K562 (cell line): ENCODE results near the gene FASTK. TPM values are rescaled to one million over a fixed set of nuclear protein-coding genes. Genes with fewer than 3 reads are reported as not detected.

Source experiments
- CAMTA2 ChIP-seq: fragments of 250-450 bp; sonication (Bioruptor Pico); conservative IDR thresholded peaks from 2 replicates; pipeline ENCODE4 v1.5.1; 2022
- DIDO1 ChIP-seq: fragments of 450-650 bp; IDR thresholded peaks from 2 replicates; pipeline ENCODE4 v1.6.1; 2016; ENCODE audit warnings: low read depth, missing biosample characterization, missing genetic modification characterization
- DMBX1 ChIP-seq: fragments of 250-450 bp; sonication (Bioruptor Pico); IDR thresholded peaks from 2 replicates; pipeline ENCODE4 v1.8.0; 2022; ENCODE audit warnings: inconsistent platforms, mild to moderate bottlenecking, moderate library complexity, borderline replicate concordance
- E2F4 ChIP-seq: sonication (generic); formaldehyde crosslinking; IDR thresholded peaks from 2 replicates; pipeline ENCODE4 v1.8.0; 2022; ENCODE audit warnings: mild to moderate bottlenecking, low read depth, missing genetic modification reagents
- E2F6 ChIP-seq, 2 experiments: IDR thresholded peaks; 2 replicates each; pipeline ENCODE4 v1.6.1; 2011; ENCODE audit warnings: borderline replicate concordance in 1 of 2, control low read depth in 1 of 2, low read depth in 1 of 2, low read length in 1 of 2, mild to moderate bottlenecking in 1 of 2, mixed read lengths in 1 of 2, moderate library complexity in 1 of 2; ENCODE audit not compliant: insufficient read depth in 1 of 2, insufficient read length in 1 of 2, poor library complexity in 1 of 2, severe bottlenecking in 1 of 2; ENCODE audit errors: extremely low read depth in 1 of 2
- FOXJ2 ChIP-seq: fragments of 200-800 bp; sonication (Bioruptor generic); IDR thresholded peaks from 2 replicates; pipeline ENCODE4 v1.6.1; 2016; ENCODE audit warnings: missing genetic modification characterization, missing compliant biosample characterization
- HDAC8 ChIP-seq: fragments of 450-650 bp; IDR thresholded peaks from 2 replicates; pipeline ENCODE4 v1.6.1; 2016; ENCODE audit warnings: mild to moderate bottlenecking, missing genetic modification characterization, moderate library complexity, missing compliant biosample characterization
- NRF1 ChIP-seq, 2 experiments: fragments of 450-650 bp; IDR thresholded peaks in 1 of 2; conservative IDR thresholded peaks in 1 of 2; 2 replicates each; pipeline ENCODE4 v1.6.1; 2014; ENCODE audit warnings: mild to moderate bottlenecking in 2 of 2
- SP2 ChIP-seq: IDR thresholded peaks from 2 replicates; pipeline ENCODE4 v1.6.1; 2011; ENCODE audit warnings: mild to moderate bottlenecking, low read depth, low read length, moderate library complexity; ENCODE audit not compliant: poor library complexity, severe bottlenecking; ENCODE audit errors: extremely low read depth
- STAT6 ChIP-seq: sonication (generic); formaldehyde crosslinking; IDR thresholded peaks from 2 replicates; pipeline ENCODE4 v1.8.1; 2023; ENCODE audit warnings: mild to moderate bottlenecking, missing genetic modification reagents
- ZNF224 ChIP-seq: sonication (generic); formaldehyde crosslinking; IDR thresholded peaks from 2 replicates; pipeline ENCODE4 v1.8.0; 2022; ENCODE audit warnings: mild to moderate bottlenecking, missing genetic modification reagents
- ZNF518B ChIP-seq: fragments of 250-450 bp; sonication (Bioruptor Pico); IDR thresholded peaks from 2 replicates; pipeline ENCODE4 v1.5.0; 2021; ENCODE audit warnings: mild to moderate bottlenecking, moderate library complexity
- ZNF717 ChIP-seq: fragments of 250-450 bp; sonication (Bioruptor Pico); IDR thresholded peaks from 2 replicates; pipeline ENCODE4 v1.5.0; 2021
- polyA plus RNA-seq, 8 experiments: library from polyadenylated mRNA; depleted of rRNA in 4 of 8; stranded (reverse) in 5 of 8; unstranded in 3 of 8; fragments of >200 nt; fragmentation: Nextera tagmentation in 2 of 8; fragmentation: Illumina TruSeq in 1 of 8; extraction: Ambion mirVana in 2 of 8; extraction: Trizol in 1 of 8; gene quantifications; 2 replicates each; pipeline versions ENCODE4 v1.2.1 to v1.2.3, GENCODE V29; 2011 to 2014; ENCODE audit warnings: inconsistent platforms in 1 of 8, missing spikeins in 1 of 8
- total RNA-seq, 7 experiments: library from RNA; depleted of rRNA in 6 of 7; stranded (reverse); fragments of >200 nt in 6 of 7; fragmentation: Illumina TruSeq in 2 of 7; extraction: Trizol in 2 of 7; gene quantifications; 2 replicates each; pipeline versions ENCODE4 v1.2.1 to v1.2.3, GENCODE V29; 2011 to 2021; ENCODE audit warnings: low replicate concordance in 1 of 7

FASTK gene
- total and polyA plus RNA-seq, 9 of the 15 experiments (the other 6 are each of a cell fraction or from before 2014, with no cell fraction given): 0.51 to 150 (median 48.2) TPM

DNA sequence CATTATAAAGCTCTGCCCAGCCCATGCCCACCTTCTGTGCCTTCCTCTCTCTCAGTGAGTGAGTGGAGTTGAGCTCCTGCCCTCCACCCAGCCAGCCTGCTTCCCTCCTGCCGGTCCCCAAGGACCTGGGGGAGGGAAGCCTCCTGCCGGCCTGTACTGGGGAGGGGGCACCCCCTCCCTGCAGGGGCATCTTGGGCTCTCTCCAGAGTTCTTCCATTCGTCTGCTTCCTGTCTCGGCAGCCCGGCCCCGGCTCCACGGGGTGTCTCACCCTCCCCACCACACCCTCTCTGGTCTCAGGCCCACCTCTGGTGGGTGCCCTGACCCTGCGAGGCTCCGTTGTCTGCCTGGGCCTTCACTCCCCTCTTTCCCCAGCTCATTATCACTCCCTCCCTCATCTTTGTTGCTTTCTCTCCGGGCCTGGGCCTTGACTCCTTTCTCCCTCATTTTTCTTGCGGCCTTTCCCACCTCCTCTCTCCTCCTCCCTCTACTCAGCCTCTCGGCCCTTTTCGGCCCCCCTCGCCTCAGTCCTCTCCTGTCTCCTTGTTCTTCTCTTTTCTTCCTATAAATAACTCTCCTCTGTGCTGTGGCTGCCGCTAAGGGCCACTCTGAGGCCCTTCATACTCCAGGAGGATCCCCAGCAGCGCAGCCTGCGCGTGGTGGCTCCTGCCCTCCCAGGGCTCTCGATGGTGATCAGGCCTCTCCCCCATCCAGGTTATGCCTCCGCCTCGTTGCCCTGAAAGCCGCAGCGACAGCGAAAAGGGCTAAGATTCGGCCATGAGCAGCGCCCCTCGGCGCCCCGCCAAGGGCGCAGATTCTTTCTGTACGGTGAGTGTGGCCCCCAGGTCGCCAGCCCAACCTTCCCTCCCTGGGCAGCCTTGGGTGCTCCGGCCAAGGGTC lies 19.1 kb downstream of the FASTK start (continued):
- no peak for TF ChIP-seq DMBX1 (CRISPR knock-in tag)
- no peak for TF ChIP-seq DIDO1 (tag)
- TF ChIP-seq NRF1 (conservative IDR thresholded peaks at IDR 0.05 in 1 of 2, IDR thresholded peaks at IDR 0.05 in 1 of 2): no peak; a peak in 1 of 4 replicates
- TF ChIP-seq ZNF518B (CRISPR knock-in tag): no peak
- no peak for TF ChIP-seq STAT6 (CRISPR knock-in tag)
- no peak for TF ChIP-seq ZNF224 (CRISPR knock-in tag)
- TF ChIP-seq HDAC8 (tag): no peak
- no peak for TF ChIP-seq CAMTA2 (CRISPR knock-in tag)
- TF ChIP-seq E2F6 (IDR thresholded peaks at IDR 0.05; ENCODE audit: borderline replicate concordance in 1 of 2, extremely low read depth in 1 of 2, insufficient read depth in 1 of 2, insufficient read length in 1 of 2, low read depth in 1 of 2, low read length in 1 of 2, poor library complexity in 1 of 2, severe bottlenecking in 1 of 2): no peak
- no peak for TF ChIP-seq SP2
- no peak for TF ChIP-seq ZNF717
- TF ChIP-seq FOXJ2 (tag): no peak
- TF ChIP-seq E2F4 (CRISPR knock-in tag): no peak
